ENCODE results near the gene HADHA.

Gene HADHA

GRCh38 chr2:26164641-26165211 is 79.7 kb downstream of the HADHA start:
- ChIA-PET POLR2A (no interaction called here), CTCF (no interaction called here)
- DNase-seq (ENCODE audit: extremely low spot score) = no peak
- TF ChIP-seq ARNT (IDR thresholded peaks at IDR 0.05) (no peak), SP1 (IDR thresholded peaks at IDR 0.05) (no peak), HDGF (IDR thresholded peaks at IDR 0.05; ENCODE audit: borderline replicate concordance) (no peak), FOXM1 (IDR thresholded peaks at IDR 0.05; ENCODE audit: borderline replicate concordance) (no peak), FOXK2 (IDR thresholded peaks at IDR 0.05) (no peak), L3MBTL2 (conservative IDR thresholded peaks at IDR 0.05) (no peak)

DNA sequence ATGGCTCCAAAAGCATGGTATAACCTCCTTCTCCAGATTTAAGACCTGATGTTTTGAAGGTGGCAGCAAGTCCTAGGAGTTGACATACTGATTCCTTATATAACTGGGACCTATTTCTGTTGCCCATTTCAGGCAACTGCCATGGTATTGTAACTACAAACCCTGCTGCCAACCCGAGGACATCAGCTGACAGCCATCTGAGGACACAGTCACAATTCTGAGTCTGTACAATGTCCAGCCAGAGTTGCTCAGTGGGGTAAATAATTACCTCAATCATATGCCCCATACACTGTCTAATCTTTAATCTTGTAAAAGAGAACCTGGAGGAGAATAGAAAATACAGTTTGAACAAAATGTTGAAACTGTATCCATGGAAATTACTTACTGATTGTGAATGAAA is 80.2 kb downstream of the HADHA start:
- CTCF ChIA-PET = no interaction called here
- POLR2A ChIA-PET = no interaction called here
- DNase-seq (ENCODE audit: extremely low spot score) = no peak
- no peak for TF ChIP-seq HDGF (IDR thresholded peaks at IDR 0.05; ENCODE audit: borderline replicate concordance)
- no peak for TF ChIP-seq L3MBTL2 (conservative IDR thresholded peaks at IDR 0.05)
- no peak for TF ChIP-seq FOXA1 (IDR thresholded peaks at IDR 0.05)
- TF ChIP-seq SUZ12 (IDR thresholded peaks at IDR 0.05) = no peak
- no peak for TF ChIP-seq LEF1 (IDR thresholded peaks at IDR 0.05; ENCODE audit: borderline replicate concordance)
- no peak for TF ChIP-seq TARDBP (IDR thresholded peaks at IDR 0.05)
- no peak for TF ChIP-seq SP1 (IDR thresholded peaks at IDR 0.05)

- no peak for TF ChIP-seq ELF4 (IDR thresholded peaks at IDR 0.05)
- ChIA-PET POLR2A (no interaction called here), CTCF (no interaction called here)
- DNase-seq (ENCODE audit: extremely low spot score) = no peak
Observed at GRCh38 chr2:26162963-26163362, 81.5 kb downstream of the HADHA start.

DNA sequence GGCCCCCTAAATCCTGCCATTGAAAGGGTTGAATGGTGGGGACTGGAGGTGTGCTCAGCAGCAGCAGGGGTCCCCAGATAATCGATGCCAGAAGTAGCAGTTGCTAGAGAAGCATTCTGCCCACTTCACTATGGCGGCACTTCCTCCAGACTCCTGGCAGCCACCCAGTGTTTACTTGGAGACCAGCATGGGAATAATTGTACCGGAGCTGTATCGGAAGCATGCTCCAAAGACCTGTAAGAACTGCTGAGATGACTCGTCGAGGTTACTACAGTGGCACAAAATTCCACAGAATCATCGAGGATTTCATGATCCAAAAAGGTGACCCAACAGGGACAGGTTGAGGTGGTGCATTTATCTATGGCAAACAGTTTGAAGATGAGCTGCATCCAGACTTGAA is 82.5 kb downstream of the HADHA start:
- DNase-seq (ENCODE audit: extremely low spot score) = no peak
- ChIA-PET POLR2A (no interaction called here), CTCF (no interaction called here)
- no peak for TF ChIP-seq ELF4 (IDR thresholded peaks at IDR 0.05)
- TF ChIP-seq LEF1 (IDR thresholded peaks at IDR 0.05; ENCODE audit: borderline replicate concordance) = no peak
- TF ChIP-seq TARDBP (IDR thresholded peaks at IDR 0.05) = no peak
- no peak for TF ChIP-seq FOXK2 (IDR thresholded peaks at IDR 0.05)
- no peak for TF ChIP-seq FOXA1 (IDR thresholded peaks at IDR 0.05)
- TF ChIP-seq, protein P1, sequence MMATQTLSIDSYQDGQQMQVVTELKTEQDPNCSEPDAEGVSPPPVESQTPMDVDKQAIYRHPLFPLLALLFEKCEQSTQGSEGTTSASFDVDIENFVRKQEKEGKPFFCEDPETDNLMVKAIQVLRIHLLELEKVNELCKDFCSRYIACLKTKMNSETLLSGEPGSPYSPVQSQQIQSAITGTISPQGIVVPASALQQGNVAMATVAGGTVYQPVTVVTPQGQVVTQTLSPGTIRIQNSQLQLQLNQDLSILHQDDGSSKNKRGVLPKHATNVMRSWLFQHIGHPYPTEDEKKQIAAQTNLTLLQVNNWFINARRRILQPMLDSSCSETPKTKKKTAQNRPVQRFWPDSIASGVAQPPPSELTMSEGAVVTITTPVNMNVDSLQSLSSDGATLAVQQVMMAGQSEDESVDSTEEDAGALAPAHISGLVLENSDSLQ (IDR thresholded peaks at IDR 0.05) = no peak
- TF ChIP-seq SP1 (IDR thresholded peaks at IDR 0.05) = no peak
- no peak for TF ChIP-seq L3MBTL2 (conservative IDR thresholded peaks at IDR 0.05)
- no peak for TF ChIP-seq BHLHE40 (IDR thresholded peaks at IDR 0.05; ENCODE audit: borderline replicate concordance)
- TF ChIP-seq ARNT (IDR thresholded peaks at IDR 0.05) = no peak
- no peak for TF ChIP-seq ZNF384 (IDR thresholded peaks at IDR 0.05)
- no peak for TF ChIP-seq SUZ12 (IDR thresholded peaks at IDR 0.05)
- TF ChIP-seq CTBP1 (IDR thresholded peaks at IDR 0.05; ENCODE audit: borderline replicate concordance) = no peak
- TF ChIP-seq NFRKB (IDR thresholded peaks at IDR 0.05) = no peak
- TF ChIP-seq FOXM1 (IDR thresholded peaks at IDR 0.05; ENCODE audit: borderline replicate concordance) = no peak
- no peak for TF ChIP-seq HDGF (IDR thresholded peaks at IDR 0.05; ENCODE audit: borderline replicate concordance)

DNA sequence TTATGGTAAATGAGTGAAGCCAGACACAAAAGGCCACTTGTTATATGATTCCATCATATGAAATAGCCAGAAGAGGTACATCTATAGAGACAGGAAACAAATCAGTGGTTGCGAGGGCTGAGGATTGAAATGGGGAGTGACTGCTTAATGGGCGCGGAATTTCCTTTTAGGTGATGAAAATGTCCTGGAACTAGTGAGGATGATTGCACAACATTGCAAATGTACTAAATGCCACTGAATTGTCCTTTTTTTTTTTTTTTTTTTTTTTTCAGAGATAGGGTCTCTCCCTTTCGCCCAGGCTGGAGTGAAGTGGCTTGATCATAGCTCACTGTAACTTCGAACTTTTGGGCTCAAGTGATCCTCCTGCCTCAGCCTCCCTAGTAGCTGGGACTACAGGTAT is 86.9 kb downstream of the HADHA start:
- TF ChIP-seq FOXM1 (IDR thresholded peaks at IDR 0.05; ENCODE audit: borderline replicate concordance) (no peak), FOXA1 (IDR thresholded peaks at IDR 0.05) (no peak), NFRKB (IDR thresholded peaks at IDR 0.05) (no peak), HDGF (IDR thresholded peaks at IDR 0.05; ENCODE audit: borderline replicate concordance) (no peak), LEF1 (IDR thresholded peaks at IDR 0.05; ENCODE audit: borderline replicate concordance) (no peak), SUZ12 (IDR thresholded peaks at IDR 0.05) (no peak), ARNT (IDR thresholded peaks at IDR 0.05) (no peak), SP1 (IDR thresholded peaks at IDR 0.05) (no peak), ZNF384 (IDR thresholded peaks at IDR 0.05) (no peak), FOXK2 (IDR thresholded peaks at IDR 0.05) (no peak), ELF4 (IDR thresholded peaks at IDR 0.05) (no peak), L3MBTL2 (conservative IDR thresholded peaks at IDR 0.05) (no peak), CTBP1 (IDR thresholded peaks at IDR 0.05; ENCODE audit: borderline replicate concordance) (no peak), BHLHE40 (IDR thresholded peaks at IDR 0.05; ENCODE audit: borderline replicate concordance) (no peak), TARDBP (IDR thresholded peaks at IDR 0.05) (no peak)
- TF ChIP-seq, protein P1 (IDR thresholded peaks at IDR 0.05) = no peak
- CTCF ChIA-PET = no interaction called here
- POLR2A ChIA-PET = no interaction called here
- no peak for DNase-seq (ENCODE audit: extremely low spot score)

DNA sequence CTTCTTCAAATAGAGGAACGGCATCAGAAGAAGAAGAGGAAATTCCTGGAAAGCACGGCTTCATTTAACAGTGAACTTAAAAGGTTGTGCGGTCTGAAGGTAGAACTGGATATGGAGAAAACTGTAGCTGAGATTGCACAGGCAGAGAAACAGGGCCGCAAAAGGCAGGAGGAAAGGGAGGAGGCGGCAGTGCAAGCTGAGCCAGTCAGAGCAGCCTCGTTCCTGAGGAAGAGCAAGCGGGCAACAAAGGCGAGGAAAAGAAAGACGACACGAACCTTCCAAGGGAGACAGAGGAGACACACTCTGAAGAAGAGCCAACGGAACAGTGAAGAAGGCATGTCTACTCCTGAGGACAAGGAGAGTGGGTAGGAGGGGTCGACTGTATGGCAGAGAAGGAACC is 94.2 kb downstream of the HADHA start:
- POLR2A ChIA-PET = no interaction called here
- no peak for TF ChIP-seq CTBP1 (IDR thresholded peaks at IDR 0.05; ENCODE audit: borderline replicate concordance)
- no peak for TF ChIP-seq ARNT (IDR thresholded peaks at IDR 0.05)
- TF ChIP-seq, protein P1 (IDR thresholded peaks at IDR 0.05) = no peak
- TF ChIP-seq L3MBTL2 (conservative IDR thresholded peaks at IDR 0.05) = no peak
- no peak for TF ChIP-seq ZNF384 (IDR thresholded peaks at IDR 0.05)
- TF ChIP-seq ELF4 (IDR thresholded peaks at IDR 0.05) = no peak
- TF ChIP-seq FOXM1 (IDR thresholded peaks at IDR 0.05; ENCODE audit: borderline replicate concordance) = no peak
- TF ChIP-seq FOXA1 (IDR thresholded peaks at IDR 0.05) = no peak
- no peak for TF ChIP-seq SP1 (IDR thresholded peaks at IDR 0.05)
- no peak for TF ChIP-seq BHLHE40 (IDR thresholded peaks at IDR 0.05; ENCODE audit: borderline replicate concordance)
- CTCF ChIA-PET = interaction anchor here (0.6 kb wide), 1 partner anchor 65 kb away, joined by 3 read pairs; no protein-coding TSS in a partner anchor
- DNase-seq (ENCODE audit: extremely low spot score) = no peak

DNA sequence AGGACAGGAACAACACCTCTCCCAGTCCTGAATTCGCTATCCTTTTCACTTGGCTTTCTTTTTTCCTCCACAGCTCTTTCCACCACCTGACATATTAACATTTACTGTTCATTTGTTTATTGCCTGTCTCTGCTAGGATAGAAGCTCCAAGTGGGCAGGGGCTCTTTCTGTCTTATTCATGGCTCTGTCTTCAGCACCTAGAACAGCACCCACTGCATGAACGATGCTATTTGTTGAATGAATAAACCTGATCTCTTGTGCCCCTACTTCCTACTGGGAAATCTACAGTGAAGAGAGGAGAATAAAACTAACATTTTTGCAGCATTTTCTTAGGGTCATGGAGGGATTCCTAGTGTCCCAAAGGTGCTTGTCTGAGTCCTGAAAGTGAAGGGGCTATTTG is 95.9 kb downstream of the HADHA start:
- POLR2A ChIA-PET = no interaction called here
- CTCF ChIA-PET = no interaction called here
- no peak for TF ChIP-seq HDGF (IDR thresholded peaks at IDR 0.05; ENCODE audit: borderline replicate concordance)
- no peak for TF ChIP-seq ARNT (IDR thresholded peaks at IDR 0.05)
- no peak for TF ChIP-seq FOXK2 (IDR thresholded peaks at IDR 0.05)
- no peak for TF ChIP-seq TARDBP (IDR thresholded peaks at IDR 0.05)
- TF ChIP-seq ZNF384 (IDR thresholded peaks at IDR 0.05) = no peak
- no peak for TF ChIP-seq L3MBTL2 (conservative IDR thresholded peaks at IDR 0.05)
- no peak for TF ChIP-seq BHLHE40 (IDR thresholded peaks at IDR 0.05; ENCODE audit: borderline replicate concordance)
- TF ChIP-seq SUZ12 (IDR thresholded peaks at IDR 0.05) = no peak
- TF ChIP-seq NFRKB (IDR thresholded peaks at IDR 0.05) = no peak
- no peak for TF ChIP-seq CTBP1 (IDR thresholded peaks at IDR 0.05; ENCODE audit: borderline replicate concordance)
- TF ChIP-seq FOXA1 (IDR thresholded peaks at IDR 0.05) = no peak
- DNase-seq (ENCODE audit: extremely low spot score) = no peak

Measured in HEK293T (cell line).